BLaER1 (cell line): ENCODE results near the gene MBD3.
"Not testable (repeated sequence)": the region's sequence is repeated elsewhere in the genome, so short reads cannot be mapped to it uniquely, and the experiment has no call there.

ENCODE experiments used
- H3K27ac ChIP-seq: shearing (Covaris generic); formaldehyde crosslinking; 2 replicates; pipeline ENCODE4 v1.8.1; 2022
- H3K27me3 ChIP-seq: shearing (Covaris generic); formaldehyde crosslinking; 2 replicates; pipeline ENCODE4 v1.8.1; 2022
- H3K36me3 ChIP-seq: shearing (Covaris generic); formaldehyde crosslinking; 2 replicates; pipeline ENCODE4 v1.8.1; 2022
- H3K4me1 ChIP-seq: shearing (Covaris generic); formaldehyde crosslinking; 2 replicates; pipeline ENCODE4 v1.8.1; 2022
- H3K4me2 ChIP-seq: shearing (Covaris generic); formaldehyde crosslinking; 2 replicates; pipeline ENCODE4 v1.8.1; 2022
- H3K4me3 ChIP-seq: shearing (Covaris generic); formaldehyde crosslinking; 2 replicates; pipeline ENCODE4 v1.8.1; 2022
- H3K9ac ChIP-seq: shearing (Covaris generic); formaldehyde crosslinking; 2 replicates; pipeline ENCODE4 v1.8.1; 2022
- H3K9me3 ChIP-seq: shearing (Covaris generic); formaldehyde crosslinking; 2 replicates; pipeline ENCODE4 v1.8.1; 2022
- H4K20me1 ChIP-seq: shearing (Covaris generic); formaldehyde crosslinking; 2 replicates; pipeline ENCODE4 v1.8.1; 2022
- Cebpa-rat ChIP-seq: shearing (Covaris generic); IDR thresholded peaks from 2 replicates; pipeline ENCODE4 v1.8.1; 2022

MBD3 gene, protein sequence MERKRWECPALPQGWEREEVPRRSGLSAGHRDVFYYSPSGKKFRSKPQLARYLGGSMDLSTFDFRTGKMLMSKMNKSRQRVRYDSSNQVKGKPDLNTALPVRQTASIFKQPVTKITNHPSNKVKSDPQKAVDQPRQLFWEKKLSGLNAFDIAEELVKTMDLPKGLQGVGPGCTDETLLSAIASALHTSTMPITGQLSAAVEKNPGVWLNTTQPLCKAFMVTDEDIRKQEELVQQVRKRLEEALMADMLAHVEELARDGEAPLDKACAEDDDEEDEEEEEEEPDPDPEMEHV

DNA sequence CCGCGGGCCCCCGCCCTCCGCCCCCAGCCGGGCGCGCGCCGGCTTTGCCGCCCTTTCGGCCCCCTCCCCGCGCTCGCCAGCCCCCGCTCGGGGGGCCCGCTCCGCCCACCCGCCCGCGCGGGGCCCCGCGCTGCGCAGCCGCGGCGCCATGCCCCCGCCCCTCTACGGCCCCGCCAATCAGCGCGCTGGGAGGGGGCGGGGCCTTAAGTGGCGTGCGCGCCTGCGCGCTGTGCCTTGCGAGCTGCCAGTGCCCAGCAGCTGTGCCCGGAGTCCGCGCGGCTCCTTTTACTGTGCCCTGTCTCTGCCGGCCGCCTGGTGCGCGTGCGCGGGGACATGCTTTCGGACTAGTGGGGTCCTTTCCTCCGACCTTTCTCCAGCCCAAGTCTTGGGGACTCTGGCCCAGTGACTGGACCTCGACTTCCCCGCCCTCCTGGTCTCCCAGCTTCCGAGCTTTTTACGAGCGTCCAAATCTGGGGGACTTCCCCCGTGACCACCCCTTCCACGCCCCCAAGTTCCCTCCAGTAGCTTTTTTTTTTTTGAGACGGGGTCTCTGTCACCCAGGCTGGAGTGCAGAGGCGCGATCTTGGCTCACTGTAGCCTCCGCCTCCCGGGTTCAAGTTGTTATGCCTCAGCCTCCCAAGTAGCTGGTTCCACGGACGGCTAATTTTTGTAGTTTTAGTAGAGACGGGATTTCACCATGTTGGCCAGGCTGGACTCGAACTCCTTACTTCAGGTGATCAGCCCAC is at the start of gene MBD3:
TSS of gene MBD3 (minus strand) at position 111 of the 746 bp plus-strand sequence. CDS start 234 bp downstream, outside the sequence.
- Histone ChIP-seq H3K9me3 (peaks cover 6% of the 10 kb centered on the region; the same call in 1 of the 2 replicates), H3K27me3 (no peaks in the 10 kb centered on the region), H4K20me1 (peaks cover 44% of the 10 kb centered on the region), H3K27ac (peak within 1 kb of the TSS; percentile 100), H3K4me3 (peak within 1 kb of the TSS; percentile 98), H3K4me2 (peak within 1 kb of the TSS; percentile 99), H3K9ac (peak within 1 kb of the TSS; percentile 100), H3K36me3 (peaks cover 66% of the 10 kb centered on the region), H3K4me1 (peaks cover 40% of the 10 kb centered on the region)
- TF ChIP-seq Cebpa-rat = no peak

DNA sequence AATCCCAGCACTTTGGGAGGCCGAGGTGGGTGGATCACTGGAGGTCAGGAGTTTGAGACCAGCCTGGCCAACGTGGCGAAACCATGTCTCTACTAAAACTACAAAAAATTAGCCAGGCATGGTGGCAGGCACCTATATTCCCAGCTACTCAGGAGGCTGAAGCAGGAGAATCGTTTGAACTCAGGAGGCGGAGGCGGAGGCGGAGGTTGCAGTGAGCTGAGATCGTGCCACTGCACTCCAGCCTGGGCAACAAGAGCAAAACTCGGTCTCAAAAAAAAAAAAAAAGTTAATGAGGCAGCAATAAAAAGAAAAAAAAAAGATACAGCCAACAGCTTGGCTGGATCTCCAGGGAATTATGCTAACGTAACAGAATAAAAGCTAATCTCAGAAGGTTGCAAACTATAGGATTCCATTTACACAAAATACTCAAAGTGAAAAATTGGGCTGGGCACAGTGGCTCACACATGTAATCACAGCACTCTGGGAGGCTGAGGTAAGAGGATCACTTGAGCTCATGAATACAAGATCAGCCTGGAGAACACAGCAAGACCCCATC is 48.3 kb upstream of the MBD3 start:
- not testable (repeated sequence) for H3K4me3 ChIP-seq, H3K9ac ChIP-seq, H3K9me3 ChIP-seq, H3K27ac ChIP-seq, H3K27me3 ChIP-seq
- H3K36me3 ChIP-seq = peaks cover 100% of the 10 kb centered on the region
- H3K4me1 ChIP-seq = peaks cover 84% of the 10 kb centered on the region
- H4K20me1 ChIP-seq = peaks cover 100% of the 10 kb centered on the region
- 0 out of 2 replicates have a peak overlapping the region, but pooled peaks have one; percentile 14 for H3K4me2 ChIP-seq

DNA sequence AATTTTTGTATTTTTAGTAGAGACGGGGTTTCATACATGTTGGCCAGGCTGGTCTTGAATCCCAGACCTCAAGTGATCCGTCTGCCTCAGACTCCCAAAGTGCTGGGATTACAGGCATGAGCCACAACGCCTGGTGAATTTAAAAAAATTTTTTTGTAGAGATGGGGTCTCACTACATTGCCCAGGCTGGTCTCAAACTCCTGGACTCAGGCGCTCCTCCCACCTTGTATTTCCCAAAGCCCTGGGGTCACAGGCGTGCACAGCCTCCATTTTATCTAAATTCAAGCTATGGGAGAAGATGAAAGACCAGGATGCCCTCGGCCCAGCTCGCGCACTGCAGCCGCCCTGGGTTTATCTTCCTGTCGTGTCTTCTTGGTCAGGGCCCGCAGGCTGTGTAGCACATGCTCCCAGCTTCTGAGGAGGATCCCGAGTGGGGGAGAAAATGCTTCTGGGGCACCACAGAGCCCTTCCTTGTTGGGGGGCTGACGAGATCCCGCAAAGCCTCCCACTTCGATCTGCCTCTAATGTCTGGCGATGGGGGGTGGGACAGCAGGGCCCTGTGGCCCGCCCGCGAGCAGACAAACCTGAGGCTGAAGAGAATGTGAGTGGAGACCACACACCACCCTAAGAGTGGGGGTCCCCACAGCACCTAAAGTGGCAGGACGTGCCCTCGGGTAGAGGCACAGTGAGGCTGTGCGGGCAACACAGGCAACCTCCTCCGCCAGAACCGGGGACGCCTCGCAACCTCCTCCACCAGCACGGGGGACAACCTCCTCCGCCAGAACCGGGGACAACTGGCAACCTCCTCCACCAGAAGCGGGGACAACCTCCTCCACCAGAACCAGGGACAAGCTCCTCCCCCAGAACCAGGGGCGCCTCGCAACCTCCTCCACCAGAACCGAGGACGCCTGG is 43.9 kb upstream of the MBD3 start:
- peaks cover 100% of the 10 kb centered on the region for H4K20me1 ChIP-seq
- no peaks in the 10 kb centered on the region for H3K27me3 ChIP-seq
- H3K27ac ChIP-seq = no peak overlapping the region
- H3K4me1 ChIP-seq = peaks cover 64% of the 10 kb centered on the region
- H3K9ac ChIP-seq = no peak overlapping the region
- TF ChIP-seq Cebpa-rat = no peak
- H3K4me2 ChIP-seq = no peak overlapping the region
- H3K36me3 ChIP-seq = peaks cover 100% of the 10 kb centered on the region
- no peak overlapping the region for H3K4me3 ChIP-seq
- no peaks in the 10 kb centered on the region for H3K9me3 ChIP-seq

DNA sequence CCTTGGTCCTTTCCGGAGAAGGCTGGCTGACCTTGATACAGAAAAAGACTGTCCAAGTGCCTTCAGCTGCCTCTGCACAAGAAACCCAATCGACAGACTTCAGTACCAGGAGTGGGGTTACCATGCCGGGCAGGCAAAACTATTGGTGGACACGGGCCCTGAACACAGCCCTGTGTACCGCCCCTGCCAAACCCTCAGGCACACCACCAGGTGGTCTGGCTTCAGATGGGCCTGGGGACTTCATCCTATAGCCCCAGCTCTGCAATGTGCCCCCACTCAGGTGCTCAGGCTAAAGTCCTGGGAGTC is 42.2 kb upstream of the MBD3 start:
- no peak overlapping the region for H3K9ac ChIP-seq
- H3K27ac ChIP-seq = no peak overlapping the region
- H3K27me3 ChIP-seq = no peaks in the 10 kb centered on the region
- H3K36me3 ChIP-seq = peaks cover 100% of the 10 kb centered on the region
- no peak overlapping the region for H3K4me3 ChIP-seq
- H3K4me2 ChIP-seq = no peak overlapping the region
- H3K9me3 ChIP-seq = no peaks in the 10 kb centered on the region
- TF ChIP-seq Cebpa-rat = no peak
- peaks cover 62% of the 10 kb centered on the region for H3K4me1 ChIP-seq
- peaks cover 100% of the 10 kb centered on the region for H4K20me1 ChIP-seq

DNA sequence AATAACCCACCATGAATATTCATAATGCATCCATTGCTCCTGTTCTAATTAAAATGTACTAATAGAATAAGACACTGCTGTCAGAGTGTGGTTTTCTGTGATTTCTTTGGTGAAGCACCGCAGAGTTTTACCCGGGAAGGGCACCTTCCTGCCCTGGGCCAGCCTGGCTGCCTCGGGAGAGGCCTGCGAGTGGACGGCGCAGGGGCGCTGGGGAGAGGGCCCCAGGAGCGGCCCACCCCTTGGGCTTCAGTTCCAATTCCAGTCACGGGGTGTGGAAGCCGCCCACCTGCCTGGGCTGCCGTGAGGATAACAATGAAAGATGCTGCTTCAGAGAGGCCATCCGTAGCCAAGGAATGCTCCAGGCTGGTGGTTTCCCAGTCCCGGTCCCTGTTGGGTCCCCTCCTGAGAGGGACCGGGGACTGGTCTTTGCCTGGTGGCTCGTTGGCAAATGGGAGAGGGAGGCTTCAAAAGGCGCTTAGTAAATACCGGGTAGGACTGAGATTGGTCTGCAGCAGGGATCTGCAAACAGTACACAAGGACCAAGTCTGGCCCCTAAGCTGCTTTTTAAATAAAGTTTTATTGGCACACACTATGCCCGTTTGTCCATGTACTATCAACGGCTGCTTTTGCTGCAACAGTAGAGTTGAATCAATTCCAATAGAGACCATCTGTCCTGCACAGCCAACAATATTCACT is 41.7 kb upstream of the MBD3 start:
- Histone ChIP-seq H3K27ac (no peak overlapping the region), H4K20me1 (peaks cover 100% of the 10 kb centered on the region), H3K27me3 (no peaks in the 10 kb centered on the region), H3K4me2 (no peak overlapping the region), H3K4me1 (peaks cover 62% of the 10 kb centered on the region), H3K9ac (no peak overlapping the region), H3K9me3 (no peaks in the 10 kb centered on the region), H3K36me3 (peaks cover 100% of the 10 kb centered on the region), H3K4me3 (no peak overlapping the region)
- TF ChIP-seq Cebpa-rat = no peak

DNA sequence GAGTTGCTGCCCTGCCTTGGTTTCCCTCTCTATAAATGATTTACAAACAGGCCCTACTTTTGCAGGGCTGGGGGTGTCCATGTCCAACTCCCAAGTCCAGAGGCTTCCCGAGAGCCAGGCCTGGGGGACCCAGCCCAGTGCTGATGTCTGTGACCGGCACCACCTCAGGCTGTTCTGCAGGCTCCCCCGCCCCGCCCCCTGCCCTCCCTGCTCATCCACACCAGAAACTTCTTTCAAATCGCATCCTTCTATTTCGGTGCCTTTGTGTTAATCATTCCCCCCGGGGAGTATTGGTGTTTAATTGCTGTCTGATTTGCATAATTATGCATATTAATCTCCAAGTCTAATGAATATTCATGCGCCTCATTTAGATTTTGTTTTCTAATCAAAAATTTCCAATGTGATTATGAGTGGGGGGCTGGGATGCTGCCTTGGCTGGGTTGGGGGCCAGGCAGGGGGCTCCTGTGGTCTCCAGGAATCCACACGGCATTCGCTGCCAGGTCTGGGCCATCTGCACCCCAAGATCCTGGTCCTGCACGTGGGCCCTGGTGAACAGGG is 40.7 kb upstream of the MBD3 start:
- Histone ChIP-seq H3K4me2 (no peak overlapping the region), H4K20me1 (peaks cover 96% of the 10 kb centered on the region), H3K27me3 (no peaks in the 10 kb centered on the region), H3K4me1 (peaks cover 61% of the 10 kb centered on the region), H3K27ac (no peak overlapping the region), H3K9ac (no peak overlapping the region), H3K4me3 (no peak overlapping the region), H3K9me3 (no peaks in the 10 kb centered on the region), H3K36me3 (peaks cover 94% of the 10 kb centered on the region)
- TF ChIP-seq Cebpa-rat = no peak

DNA sequence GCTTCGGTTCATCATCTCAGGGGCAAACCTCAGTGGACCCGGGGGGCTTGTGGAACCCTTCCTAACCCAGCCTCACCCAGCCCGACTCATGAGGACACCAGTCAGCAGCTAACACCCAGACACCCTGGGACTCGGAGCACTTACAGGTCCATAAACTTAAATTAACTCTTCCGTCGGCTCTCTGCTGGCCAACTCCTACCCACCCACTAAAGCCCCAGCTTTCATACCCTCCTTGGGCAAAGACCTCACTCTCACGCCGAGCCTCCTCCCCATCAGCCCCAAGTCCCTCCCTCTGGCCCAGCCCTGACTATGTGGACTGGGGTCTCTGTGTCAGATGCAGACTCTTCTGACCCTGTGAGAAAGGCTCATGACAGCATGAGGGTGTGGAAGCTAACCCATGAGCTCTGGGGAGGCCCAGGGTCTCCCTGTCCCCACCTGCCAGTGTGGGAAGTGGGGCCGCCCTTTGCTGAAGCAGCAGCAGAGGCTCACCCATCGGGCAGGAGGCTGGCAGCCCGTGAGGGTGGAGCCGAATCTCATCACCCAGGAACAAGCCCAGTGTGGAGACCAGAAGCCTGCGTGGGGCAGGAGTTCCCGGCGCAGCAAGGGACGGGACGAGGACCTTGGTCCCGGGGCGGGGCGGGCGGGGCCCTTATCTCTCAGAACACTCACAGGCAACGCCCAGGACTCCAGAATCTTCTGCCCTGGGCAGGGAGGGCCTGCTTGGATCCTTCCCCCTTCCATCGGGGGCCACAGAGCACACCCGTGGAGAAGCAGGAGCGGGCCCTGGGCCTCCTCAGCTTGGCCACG is 40.0 kb upstream of the MBD3 start:
- Histone ChIP-seq H4K20me1 (peaks cover 90% of the 10 kb centered on the region), H3K27ac (no peak overlapping the region), H3K4me1 (peaks cover 61% of the 10 kb centered on the region), H3K9ac (no peak overlapping the region), H3K36me3 (peaks cover 87% of the 10 kb centered on the region), H3K27me3 (no peaks in the 10 kb centered on the region), H3K4me2 (no peak overlapping the region), H3K4me3 (no peak overlapping the region), H3K9me3 (no peaks in the 10 kb centered on the region)
- TF ChIP-seq Cebpa-rat = no peak

DNA sequence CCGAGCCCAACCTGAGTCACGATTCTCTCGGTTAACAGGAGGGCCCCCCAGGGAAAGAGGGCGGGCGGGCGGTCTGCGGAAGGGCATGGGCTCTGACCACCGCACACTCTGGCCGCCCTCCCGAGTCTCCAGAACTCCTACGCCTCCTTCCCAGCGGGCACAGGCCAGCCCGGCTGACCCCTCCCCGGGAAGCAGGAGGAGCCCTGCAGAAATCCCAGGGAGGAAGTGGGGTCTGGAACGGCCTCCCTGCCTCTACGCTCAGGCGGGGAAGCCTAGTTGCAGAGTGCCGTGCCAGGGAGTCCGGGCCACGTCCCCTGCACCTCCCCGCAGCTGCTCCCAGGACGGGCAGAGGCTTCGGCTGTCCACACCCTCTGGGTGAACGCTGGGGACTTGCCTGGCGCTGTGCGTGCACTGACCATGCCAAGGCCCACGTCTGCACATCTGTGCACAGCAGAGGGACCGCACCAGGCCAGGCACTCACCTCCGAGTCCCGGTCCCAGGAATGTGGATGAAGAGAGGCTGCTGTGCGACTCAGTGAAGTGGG is 39.0 kb upstream of the MBD3 start:
- Histone ChIP-seq H4K20me1 (peaks cover 90% of the 10 kb centered on the region), H3K9ac (no peak overlapping the region), H3K27ac (no peak overlapping the region), H3K4me1 (peaks cover 60% of the 10 kb centered on the region), H3K9me3 (no peaks in the 10 kb centered on the region), H3K27me3 (no peaks in the 10 kb centered on the region), H3K4me2 (no peak overlapping the region), H3K4me3 (no peak overlapping the region), H3K36me3 (peaks cover 86% of the 10 kb centered on the region)
- no peak for TF ChIP-seq Cebpa-rat
